ENCODE measurements around the gene BDKRB2. TPM values are rescaled to one million over a fixed set of nuclear protein-coding genes. Genes with fewer than 3 reads are reported as not detected.
A peak's percentile ranks its signal among the peaks of the same experiment; 100 is the strongest.

BDKRB2 gene
- 10.1 to 11.5 TPM (median 11.3 TPM) in 3 replicates for total RNA-seq

DNA sequence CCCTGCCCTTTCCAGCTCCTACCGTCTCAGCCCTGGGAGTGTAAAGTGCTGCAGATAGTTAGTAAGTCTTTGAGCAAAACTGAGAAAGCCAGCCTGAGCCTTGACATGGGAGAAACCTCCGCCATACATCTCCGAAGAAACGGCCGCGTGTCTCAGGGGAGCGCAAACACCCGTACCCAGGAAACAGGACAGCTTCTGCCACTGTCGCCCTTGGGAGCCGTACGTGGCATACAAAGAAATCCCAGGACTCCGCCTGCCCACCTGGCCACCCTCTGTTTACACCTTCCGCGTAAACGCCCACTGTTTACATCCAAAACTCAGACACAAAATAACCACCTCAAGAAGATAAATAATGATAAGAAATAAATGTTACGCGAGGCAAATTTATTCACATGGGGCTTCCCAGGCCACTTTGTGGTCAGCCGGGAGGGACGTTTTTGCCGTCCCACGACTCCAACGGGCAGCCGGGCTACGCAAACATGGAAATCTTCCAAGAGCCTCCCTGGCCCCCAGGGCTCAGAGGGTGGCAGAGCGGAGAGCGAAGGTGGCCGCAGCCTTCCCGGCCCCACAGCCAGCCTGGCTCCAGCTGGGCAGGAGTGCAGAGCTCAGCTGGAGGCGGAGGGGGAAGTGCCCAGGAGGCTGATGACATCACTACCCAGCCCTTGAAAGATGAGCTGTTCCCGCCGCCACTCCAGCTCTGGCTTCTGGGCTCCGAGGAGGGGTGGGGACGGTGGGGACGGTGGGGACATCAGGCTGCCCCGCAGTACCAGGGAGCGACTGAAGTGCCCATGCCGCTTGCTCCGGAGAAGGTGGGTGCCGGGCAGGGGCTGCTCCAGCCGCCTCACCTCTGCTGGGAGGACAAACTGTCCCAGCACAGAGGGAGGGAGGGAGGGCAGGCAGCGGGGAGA is at the start of gene BDKRB2:
BDKRB2 (plus strand) TSS at position 689 of the 908 bp plus-strand sequence. CDS start 32,269 bp downstream, outside the sequence.
- Mint-ChIP-seq H3K27ac (peak within 1 kb of the TSS; percentile 85), H3K4me1 (peaks cover 47% of the 10 kb centered on the region), H3K4me3 (peak within 1 kb of the TSS; percentile 70), H3K9me3 (no peaks in the 10 kb centered on the region), H3K27me3 (ENCODE audit: low read depth) (no peaks in the 10 kb centered on the region), H3K36me3 (no peaks in the 10 kb centered on the region)
- TF ChIP-seq, protein P1, sequence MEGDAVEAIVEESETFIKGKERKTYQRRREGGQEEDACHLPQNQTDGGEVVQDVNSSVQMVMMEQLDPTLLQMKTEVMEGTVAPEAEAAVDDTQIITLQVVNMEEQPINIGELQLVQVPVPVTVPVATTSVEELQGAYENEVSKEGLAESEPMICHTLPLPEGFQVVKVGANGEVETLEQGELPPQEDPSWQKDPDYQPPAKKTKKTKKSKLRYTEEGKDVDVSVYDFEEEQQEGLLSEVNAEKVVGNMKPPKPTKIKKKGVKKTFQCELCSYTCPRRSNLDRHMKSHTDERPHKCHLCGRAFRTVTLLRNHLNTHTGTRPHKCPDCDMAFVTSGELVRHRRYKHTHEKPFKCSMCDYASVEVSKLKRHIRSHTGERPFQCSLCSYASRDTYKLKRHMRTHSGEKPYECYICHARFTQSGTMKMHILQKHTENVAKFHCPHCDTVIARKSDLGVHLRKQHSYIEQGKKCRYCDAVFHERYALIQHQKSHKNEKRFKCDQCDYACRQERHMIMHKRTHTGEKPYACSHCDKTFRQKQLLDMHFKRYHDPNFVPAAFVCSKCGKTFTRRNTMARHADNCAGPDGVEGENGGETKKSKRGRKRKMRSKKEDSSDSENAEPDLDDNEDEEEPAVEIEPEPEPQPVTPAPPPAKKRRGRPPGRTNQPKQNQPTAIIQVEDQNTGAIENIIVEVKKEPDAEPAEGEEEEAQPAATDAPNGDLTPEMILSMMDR (IDR thresholded peaks at IDR 0.05; ENCODE audit: unreplicated experiment), result no peak
- peak; percentile 46 to 75 for DNase-seq (ENCODE audit: low spot score in 2 of 2, unreplicated experiment in 2 of 2)

DNA sequence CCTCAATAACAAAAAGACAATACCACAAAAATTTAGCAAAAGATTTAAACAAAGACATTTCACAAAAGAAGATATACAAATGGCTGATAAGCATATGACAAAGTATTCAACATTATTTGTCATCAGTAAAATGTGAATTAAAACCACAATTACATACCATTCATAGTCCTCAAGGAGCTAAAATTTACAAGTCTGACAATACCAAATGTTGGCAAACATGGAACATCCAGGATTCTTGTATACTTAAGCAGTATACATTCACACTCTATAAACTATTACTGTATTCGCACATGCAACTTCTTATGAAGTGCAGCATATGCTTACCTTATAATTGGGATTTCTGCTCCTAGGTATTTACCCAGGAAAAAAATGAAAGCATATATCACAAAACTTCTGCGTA is 49.7 kb upstream of the BDKRB2 start:
- Mint-ChIP-seq H3K27ac (no peak overlapping the region), H3K4me3 (no peak overlapping the region), H3K27me3 (ENCODE audit: low read depth) (no peaks in the 10 kb centered on the region), H3K4me1 (peaks cover 7% of the 10 kb centered on the region), H3K36me3 (no peaks in the 10 kb centered on the region), H3K9me3 (no peaks in the 10 kb centered on the region)
- TF ChIP-seq, protein P1 (IDR thresholded peaks at IDR 0.05; ENCODE audit: unreplicated experiment), result no peak
- DNase-seq (ENCODE audit: low spot score in 2 of 2, unreplicated experiment in 2 of 2), result no peak

DNA sequence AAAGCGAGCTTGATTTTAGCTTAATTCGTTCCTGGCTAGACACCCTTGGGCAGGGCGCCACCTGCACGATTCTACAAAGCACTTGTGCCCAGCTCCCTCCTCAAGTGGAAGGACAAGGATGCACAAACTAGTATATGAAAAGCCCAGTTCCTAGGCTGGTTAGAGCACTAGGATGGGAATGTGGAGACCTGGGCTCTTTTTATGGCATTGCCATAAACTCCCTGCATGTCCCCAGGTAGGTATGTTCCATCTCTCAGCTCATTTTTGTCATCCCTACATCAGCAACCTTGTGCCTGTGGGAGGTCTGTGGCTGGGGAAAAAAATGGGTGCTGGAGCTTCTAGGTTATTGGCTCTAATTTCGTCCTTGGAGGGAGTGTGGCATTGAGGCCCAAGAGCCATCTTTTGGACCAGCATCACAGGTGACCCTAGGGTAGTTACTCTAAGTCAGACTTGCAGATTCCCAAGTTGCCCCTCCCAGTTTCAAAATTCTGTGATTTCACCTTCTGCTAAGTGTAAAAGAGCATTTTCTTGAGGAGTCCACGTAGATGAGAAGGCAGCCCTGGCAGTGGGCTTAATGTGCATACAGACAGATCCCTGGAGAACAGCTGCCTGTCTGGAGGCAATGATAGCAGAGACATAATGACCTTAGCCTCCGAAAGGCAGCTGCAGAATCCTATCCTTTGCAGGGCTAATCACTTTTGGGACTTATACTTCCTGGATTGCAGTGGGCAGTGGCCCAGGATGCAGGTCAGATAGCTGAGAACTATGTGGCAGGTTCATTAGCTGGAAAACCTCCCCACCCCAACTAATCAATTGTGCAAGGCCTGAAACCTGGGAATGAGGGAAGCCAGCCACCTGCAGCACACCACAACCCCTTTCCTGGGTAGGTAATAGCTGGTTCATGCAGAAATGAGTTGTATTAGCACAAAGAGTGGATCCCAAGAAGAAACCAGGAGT is 47.6 kb upstream of the BDKRB2 start:
- H3K4me3 Mint-ChIP-seq, result no peak overlapping the region
- H3K4me1 Mint-ChIP-seq, result peaks cover under 1% of the 10 kb centered on the region
- H3K9me3 Mint-ChIP-seq, result no peaks in the 10 kb centered on the region
- no peaks in the 10 kb centered on the region for H3K36me3 Mint-ChIP-seq
- no peak overlapping the region for H3K27ac Mint-ChIP-seq
- TF ChIP-seq, protein P1 (IDR thresholded peaks at IDR 0.05; ENCODE audit: unreplicated experiment), result no peak
- H3K27me3 Mint-ChIP-seq (ENCODE audit: low read depth), result no peaks in the 10 kb centered on the region
- DNase-seq (ENCODE audit: low spot score in 2 of 2, unreplicated experiment in 2 of 2), result peak in 1 of 2 experiments; percentile 13

DNA sequence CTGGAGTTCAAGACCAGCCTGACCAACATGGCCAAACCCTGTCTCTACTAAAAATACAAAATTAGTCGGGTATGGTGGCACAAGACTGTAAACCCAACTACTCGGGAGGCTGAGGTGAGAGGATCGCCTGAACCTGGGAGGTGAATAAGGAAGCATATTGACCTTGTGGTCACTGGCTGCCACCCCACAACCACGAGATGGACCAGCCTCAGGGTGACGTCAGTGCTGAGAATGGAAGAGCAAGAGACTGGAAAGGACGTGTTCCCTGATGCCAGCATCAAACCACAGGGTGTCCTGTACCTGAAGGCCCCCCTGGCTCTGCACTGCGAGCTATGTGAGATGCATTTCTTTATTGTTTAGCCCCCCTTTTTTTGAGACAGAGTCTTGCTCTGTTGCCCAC is 45.9 kb upstream of the BDKRB2 start:
- H3K4me3 Mint-ChIP-seq, result no peak overlapping the region
- no peaks in the 10 kb centered on the region for H3K9me3 Mint-ChIP-seq
- DNase-seq (ENCODE audit: low spot score in 2 of 2, unreplicated experiment in 2 of 2), result peak in 1 of 2 experiments; percentile 10
- TF ChIP-seq, protein P1 (IDR thresholded peaks at IDR 0.05; ENCODE audit: unreplicated experiment), result no peak
- H3K36me3 Mint-ChIP-seq, result no peaks in the 10 kb centered on the region
- H3K4me1 Mint-ChIP-seq, result no peaks in the 10 kb centered on the region
- no peaks in the 10 kb centered on the region for H3K27me3 Mint-ChIP-seq (ENCODE audit: low read depth)
- no peak overlapping the region for H3K27ac Mint-ChIP-seq

DNA sequence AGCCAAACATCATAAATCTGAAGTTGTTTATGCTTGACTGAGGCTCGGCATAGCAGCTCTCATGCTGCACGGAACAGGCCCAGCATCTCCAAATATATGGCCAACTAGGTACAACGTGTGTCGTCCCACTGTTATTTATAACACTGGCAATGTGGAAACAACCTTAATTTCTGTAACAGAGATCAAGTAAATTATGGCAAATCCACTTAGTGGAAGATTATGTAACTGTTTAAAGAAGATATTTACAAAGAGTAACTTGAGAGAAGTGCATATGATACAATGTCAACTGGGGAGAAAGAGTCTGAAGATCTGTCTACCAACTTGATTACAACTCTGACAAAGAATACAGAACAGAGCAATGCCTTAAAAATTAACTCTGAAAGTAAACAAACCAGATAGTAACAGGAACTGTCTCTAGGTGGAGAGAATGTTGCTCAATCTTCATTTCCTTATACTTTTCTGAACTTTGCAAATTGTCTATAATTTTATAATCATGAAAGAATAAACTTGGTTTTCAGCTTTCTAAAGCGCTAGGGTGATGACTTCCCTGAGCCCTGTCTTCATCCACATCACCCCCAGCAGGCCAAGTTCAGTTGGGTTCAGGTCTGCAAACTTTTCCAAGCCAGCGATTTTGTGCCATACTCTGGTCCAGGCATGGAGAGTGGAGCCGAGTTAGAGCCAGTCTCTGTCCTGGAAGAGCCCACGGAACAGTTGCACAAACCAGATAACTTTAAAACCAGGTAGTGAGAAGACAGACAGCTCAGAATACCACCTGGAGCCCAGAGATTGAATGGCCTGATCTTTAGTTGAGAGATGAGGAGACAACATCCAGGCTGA is 44.3 kb upstream of the BDKRB2 start:
- peaks cover 5% of the 10 kb centered on the region for H3K4me1 Mint-ChIP-seq
- no peak overlapping the region for H3K27ac Mint-ChIP-seq
- DNase-seq (ENCODE audit: low spot score in 2 of 2, unreplicated experiment in 2 of 2), result no peak
- no peak overlapping the region for H3K4me3 Mint-ChIP-seq
- H3K36me3 Mint-ChIP-seq, result no peaks in the 10 kb centered on the region
- TF ChIP-seq, protein P1 (IDR thresholded peaks at IDR 0.05; ENCODE audit: unreplicated experiment), result no peak
- H3K9me3 Mint-ChIP-seq, result no peaks in the 10 kb centered on the region
- H3K27me3 Mint-ChIP-seq (ENCODE audit: low read depth), result no peaks in the 10 kb centered on the region
